ENCODE measurements around the gene ROR1.

Gene ROR1

GRCh38 chr1:63795455-63795854 lies 21.6 kb downstream of the ROR1 start:
- H3K4me3 ChIP-seq (replicated peaks; ENCODE audit: low read depth, low read length), result no peak overlapping the region
- TF ChIP-seq CTCF (IDR thresholded peaks at IDR 0.05; ENCODE audit: low read depth, low read length, missing control alignments), result no peak
- DNase-seq (ENCODE audit: extremely low read depth, low read depth), result no peak

GRCh38 chr1:63797056-63797726 lies 23.4 kb downstream of the ROR1 start:
- no peak for TF ChIP-seq CTCF (IDR thresholded peaks at IDR 0.05; ENCODE audit: low read depth, low read length, missing control alignments)
- no peak overlapping the region for H3K4me3 ChIP-seq (replicated peaks; ENCODE audit: low read depth, low read length)
- no peak for DNase-seq (ENCODE audit: extremely low read depth, low read depth)

GRCh38 chr1:63798284-63798683 lies 24.5 kb downstream of the ROR1 start:
- no peak for TF ChIP-seq CTCF (IDR thresholded peaks at IDR 0.05; ENCODE audit: low read depth, low read length, missing control alignments)
- no peak overlapping the region for H3K4me3 ChIP-seq (replicated peaks; ENCODE audit: low read depth, low read length)
- no peak for DNase-seq (ENCODE audit: extremely low read depth, low read depth)

GRCh38 chr1:63799307-63799706 lies 25.5 kb downstream of the ROR1 start:
- no peak overlapping the region for H3K4me3 ChIP-seq (replicated peaks; ENCODE audit: low read depth, low read length)
- peak; percentile 37 for DNase-seq (ENCODE audit: extremely low read depth, low read depth)
- no peak for TF ChIP-seq CTCF (IDR thresholded peaks at IDR 0.05; ENCODE audit: low read depth, low read length, missing control alignments)

GRCh38 chr1:63799820-63800219 lies 26.0 kb downstream of the ROR1 start:
- H3K4me3 ChIP-seq (replicated peaks; ENCODE audit: low read depth, low read length), result no peak overlapping the region
- peak; percentile 82 for DNase-seq (ENCODE audit: extremely low read depth, low read depth)
- no peak for TF ChIP-seq CTCF (IDR thresholded peaks at IDR 0.05; ENCODE audit: low read depth, low read length, missing control alignments)

- no peak for DNase-seq (ENCODE audit: extremely low read depth, low read depth)
- no peak overlapping the region for H3K4me3 ChIP-seq (replicated peaks; ENCODE audit: low read depth, low read length)
- TF ChIP-seq CTCF (IDR thresholded peaks at IDR 0.05; ENCODE audit: low read depth, low read length, missing control alignments), result no peak
Observed at GRCh38 chr1:63802109-63802508, 28.3 kb downstream of the ROR1 start.
